Panc1 (cell line): ENCODE measurements around the gene KIAA1958. TPM values are rescaled to one million over a fixed set of nuclear protein-coding genes. Genes with fewer than 3 reads are reported as not detected.

Experiments
- ATAC-seq: fragments of 200-7000 bp; cut with Tn5 transposase; 2 replicates; pipeline ENCODE4 v1.9.1; 2020; ENCODE audit warnings: mild to moderate bottlenecking, moderate library complexity
- BruUV-seq: library from RNA; stranded (reverse); fragments of 400-500 nt; replicated peaks from 2 replicates; lab custom pipeline; 2021; lab: Mats Ljungman, UMichigan
- CTCF ChIA-PET: fragments of 300-600 bp; sonication (Branson Sonifier 250); formaldehyde crosslinking; loops from one replicate; lab custom pipeline; 2022; ENCODE audit warnings: antibody characterized with exemption; lab: Charles Lee
- POLR2A ChIA-PET: fragments of 300-600 bp; sonication (Branson Sonifier 250); formaldehyde crosslinking; loops from one replicate; lab custom pipeline; 2022; ENCODE audit warnings: antibody characterized with exemption; lab: Charles Lee
- DNase-seq: peaks from one replicate; pipeline ENCODE4 v3.0.0-alpha.2; 2010; ENCODE audit warnings: low read depth, low spot score
- H3K27ac ChIP-seq: 2 replicates; pipeline ENCODE4 v1.5.1; 2011; ENCODE audit warnings: mild to moderate bottlenecking, low read length, inconsistent platforms
- H3K27me3 ChIP-seq: fragments of 200-500 bp; sonication (Bioruptor generic); 2 replicates; pipeline ENCODE4 v1.6.0; 2014; ENCODE audit warnings: low read length, inconsistent platforms; ENCODE audit not compliant: control insufficient read depth, insufficient read depth
- H3K36me3 ChIP-seq: fragments of 200-500 bp; sonication (Bioruptor generic); 2 replicates; pipeline ENCODE4 v1.5.1; 2014; ENCODE audit warnings: inconsistent platforms, mild to moderate bottlenecking, low read length, moderate library complexity; ENCODE audit not compliant: control insufficient read depth, insufficient read depth
- H3K4me1 ChIP-seq: 2 replicates; pipeline ENCODE4 v1.5.1; 2011; ENCODE audit warnings: inconsistent platforms, mild to moderate bottlenecking, low read length, moderate library complexity; ENCODE audit not compliant: control insufficient read depth, insufficient read depth
- H3K4me3 ChIP-seq, 2 experiments: 2 replicates each; pipeline ENCODE4 v1.5.1; 2011 to 2012; ENCODE audit warnings: low read depth in 2 of 2, low read length in 2 of 2, mild to moderate bottlenecking in 2 of 2, inconsistent platforms in 1 of 2, moderate library complexity in 1 of 2
- H3K9me3 ChIP-seq: fragments of 200-500 bp; sonication (Bioruptor generic); 2 replicates; pipeline ENCODE4 v1.5.1; 2014; ENCODE audit warnings: low read depth, mild to moderate bottlenecking, inconsistent platforms, low read length, moderate library complexity; ENCODE audit not compliant: control insufficient read depth, insufficient read depth
- POLR2AphosphoS5 ChIP-seq: IDR thresholded peaks from 2 replicates; pipeline ENCODE4 v1.6.1; 2012; ENCODE audit warnings: mild to moderate bottlenecking, low read depth, low read length, moderate library complexity
- REST ChIP-seq, 2 experiments: IDR thresholded peaks; 2 replicates each; pipeline ENCODE4 v1.6.1; 2011 to 2012; ENCODE audit warnings: low read depth in 2 of 2, control low read depth in 1 of 2, low read length in 1 of 2, mild to moderate bottlenecking in 1 of 2, moderate library complexity in 1 of 2; ENCODE audit not compliant: insufficient read depth in 1 of 2
- SIN3A ChIP-seq: IDR thresholded peaks from 2 replicates; pipeline ENCODE4 v1.6.1; 2012; ENCODE audit warnings: low read depth, mild to moderate bottlenecking, low read length, moderate library complexity, borderline replicate concordance; ENCODE audit not compliant: insufficient read depth
- TCF7L2 ChIP-seq: IDR thresholded peaks from 2 replicates; pipeline ENCODE4 v1.6.1; 2011; ENCODE audit warnings: mild to moderate bottlenecking, low read depth, low read length, inconsistent platforms
- in situ Hi-C: cut with HindIII; loops from 2 replicates; pipeline ENCODE4 v1.10.0; 2016; ENCODE audit warnings: low sequenced_read_pairs, low pct_unique_long_range_greater_than_20kb
- intact Hi-C: fragments of 100-400 bp; cut with micrococcal nuclease; formaldehyde crosslinking; loops from one replicate; pipeline ENCODE4 v1.10.0; 2022; ENCODE audit not compliant: unreplicated experiment
- total RNA-seq: library from RNA; stranded (reverse); gene quantifications from one replicate; pipeline ENCODE4 v1.2.1, GENCODE V29; 2021; ENCODE audit not compliant: unreplicated experiment
- TF ChIP-seq, protein P1 (sequence below): fragments of 450-650 bp; IDR thresholded peaks from 2 replicates; pipeline ENCODE4 v1.5.1; 2017; ENCODE audit warnings: mild to moderate bottlenecking

KIAA1958 gene
- total RNA-seq, 1 experiment from 2014 or later = 10.4 TPM

GRCh38 chr9:112447283-112447761 lies 39.3 kb upstream of the KIAA1958 start:
- ChIA-PET POLR2A (no interaction called here), CTCF (no interaction called here)
- Histone ChIP-seq H3K27me3 (no peaks in the 10 kb centered on the region), H3K27ac (no peak overlapping the region), H3K4me3 (no peak overlapping the region), H3K9me3 (no peaks in the 10 kb centered on the region), H3K4me1 (no peaks in the 10 kb centered on the region), H3K36me3 (peaks cover 2% of the 10 kb centered on the region; the same call in 1 of the 2 replicates)
- no peak for ATAC-seq
- intact Hi-C loops = no loop called here
- no peak for DNase-seq
- TF ChIP-seq SIN3A (no peak), POLR2AphosphoS5 (no peak), TCF7L2 (no peak), REST (IDR thresholded peaks at IDR 0.05; ENCODE audit: insufficient read depth in 1 of 2, low read depth in 2 of 2, low read length in 1 of 2) (no peak)
- TF ChIP-seq, protein P1, sequence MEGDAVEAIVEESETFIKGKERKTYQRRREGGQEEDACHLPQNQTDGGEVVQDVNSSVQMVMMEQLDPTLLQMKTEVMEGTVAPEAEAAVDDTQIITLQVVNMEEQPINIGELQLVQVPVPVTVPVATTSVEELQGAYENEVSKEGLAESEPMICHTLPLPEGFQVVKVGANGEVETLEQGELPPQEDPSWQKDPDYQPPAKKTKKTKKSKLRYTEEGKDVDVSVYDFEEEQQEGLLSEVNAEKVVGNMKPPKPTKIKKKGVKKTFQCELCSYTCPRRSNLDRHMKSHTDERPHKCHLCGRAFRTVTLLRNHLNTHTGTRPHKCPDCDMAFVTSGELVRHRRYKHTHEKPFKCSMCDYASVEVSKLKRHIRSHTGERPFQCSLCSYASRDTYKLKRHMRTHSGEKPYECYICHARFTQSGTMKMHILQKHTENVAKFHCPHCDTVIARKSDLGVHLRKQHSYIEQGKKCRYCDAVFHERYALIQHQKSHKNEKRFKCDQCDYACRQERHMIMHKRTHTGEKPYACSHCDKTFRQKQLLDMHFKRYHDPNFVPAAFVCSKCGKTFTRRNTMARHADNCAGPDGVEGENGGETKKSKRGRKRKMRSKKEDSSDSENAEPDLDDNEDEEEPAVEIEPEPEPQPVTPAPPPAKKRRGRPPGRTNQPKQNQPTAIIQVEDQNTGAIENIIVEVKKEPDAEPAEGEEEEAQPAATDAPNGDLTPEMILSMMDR = no peak
- in situ Hi-C loops = no loop called here
- BruUV-seq = no TSS peak

DNA sequence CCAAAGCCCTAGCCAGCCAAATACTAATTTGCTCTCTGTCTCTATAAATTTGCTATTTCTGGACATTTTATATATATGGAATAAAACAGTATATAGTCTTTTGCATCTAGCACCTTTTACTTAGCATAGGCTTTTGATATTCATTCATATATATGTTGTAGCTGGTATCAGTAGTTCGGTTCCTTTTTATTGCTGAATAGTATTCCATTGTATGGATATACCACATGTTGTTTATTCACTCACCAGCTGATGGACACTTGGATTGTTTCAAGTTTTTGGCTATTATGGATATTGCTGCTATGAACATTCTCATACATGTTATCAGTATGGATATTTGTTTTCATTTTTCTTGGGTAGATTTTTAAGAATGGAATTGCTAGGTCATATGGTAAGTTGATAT lies 23.8 kb upstream of the KIAA1958 start:
- in situ Hi-C loops (no loop called here), intact Hi-C loops (no loop called here)
- no peak overlapping the region for H3K27ac ChIP-seq
- ChIA-PET CTCF (no interaction called here), POLR2A (interaction anchor here (0.6 kb wide), 1 partner anchor 264 kb away, joined by 3 read pairs; no protein-coding TSS in a partner anchor)
- BruUV-seq = no TSS peak
- DNase-seq = no peak
- no peak for ATAC-seq
- no peaks in the 10 kb centered on the region for H3K27me3 ChIP-seq
- no peaks in the 10 kb centered on the region for H3K4me1 ChIP-seq
- TF ChIP-seq REST (IDR thresholded peaks at IDR 0.05; ENCODE audit: insufficient read depth in 1 of 2, low read depth in 2 of 2, low read length in 1 of 2) (no peak), SIN3A (no peak), TCF7L2 (no peak), POLR2AphosphoS5 (no peak)
- TF ChIP-seq, protein P1 = no peak
- H3K4me3 ChIP-seq = no peak overlapping the region
- no peaks in the 10 kb centered on the region for H3K9me3 ChIP-seq
- no peaks in the 10 kb centered on the region; the same call in 1 of the 2 replicates for H3K36me3 ChIP-seq
